ENCODE data around the gene CCHCR1.

Gene CCHCR1

DNA sequence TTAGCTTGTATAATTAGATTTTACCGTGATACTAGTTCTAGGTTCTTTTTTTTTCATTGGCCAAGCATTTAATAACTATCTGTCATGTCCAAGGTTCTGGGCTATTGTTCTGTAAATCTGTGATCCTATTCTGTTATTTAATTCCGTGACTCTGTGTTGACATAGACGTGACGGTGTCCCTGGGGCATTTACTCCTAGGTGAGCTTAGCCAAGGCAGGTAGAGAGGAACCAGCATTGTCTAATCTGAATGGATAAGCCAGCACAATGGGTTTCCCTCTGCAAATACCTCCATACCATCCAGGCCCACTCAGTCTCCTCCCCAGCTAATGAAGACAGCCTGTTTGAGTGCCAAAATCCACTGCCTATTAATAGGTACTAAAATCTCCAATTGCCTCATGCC lies 28.5 kb downstream of the CCHCR1 start:
- no peak for DNase-seq (ENCODE audit: low read depth)

DNA sequence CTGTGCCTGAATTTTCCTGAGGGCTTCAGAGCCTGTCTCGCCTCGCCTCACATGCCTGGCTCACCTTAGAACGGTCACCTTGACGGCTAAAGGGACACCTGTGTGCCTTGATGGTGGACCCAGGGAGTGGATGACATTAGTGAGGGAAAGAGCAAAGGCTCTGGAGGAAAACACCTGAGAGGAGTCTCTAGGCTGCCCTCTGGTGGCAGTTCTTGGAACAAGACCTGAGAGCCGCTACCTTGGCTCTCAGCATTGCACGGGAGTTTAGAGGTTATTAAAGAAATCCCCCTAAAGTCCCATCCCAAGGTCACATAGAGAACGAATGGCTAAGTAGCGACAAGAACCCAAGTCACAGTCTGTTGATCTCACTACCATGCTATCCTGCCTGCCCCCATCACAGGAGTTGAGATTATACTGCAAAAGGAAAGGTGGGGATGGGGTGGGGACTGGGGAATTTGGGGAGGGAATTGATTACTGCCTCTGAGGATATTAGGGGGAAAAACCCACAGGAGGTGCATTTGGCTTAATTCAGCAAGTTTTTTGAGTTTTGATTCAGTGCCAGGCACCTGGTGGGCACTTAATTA lies 29.4 kb downstream of the CCHCR1 start:
- peak; percentile 62 for DNase-seq (ENCODE audit: low read depth)

DNA sequence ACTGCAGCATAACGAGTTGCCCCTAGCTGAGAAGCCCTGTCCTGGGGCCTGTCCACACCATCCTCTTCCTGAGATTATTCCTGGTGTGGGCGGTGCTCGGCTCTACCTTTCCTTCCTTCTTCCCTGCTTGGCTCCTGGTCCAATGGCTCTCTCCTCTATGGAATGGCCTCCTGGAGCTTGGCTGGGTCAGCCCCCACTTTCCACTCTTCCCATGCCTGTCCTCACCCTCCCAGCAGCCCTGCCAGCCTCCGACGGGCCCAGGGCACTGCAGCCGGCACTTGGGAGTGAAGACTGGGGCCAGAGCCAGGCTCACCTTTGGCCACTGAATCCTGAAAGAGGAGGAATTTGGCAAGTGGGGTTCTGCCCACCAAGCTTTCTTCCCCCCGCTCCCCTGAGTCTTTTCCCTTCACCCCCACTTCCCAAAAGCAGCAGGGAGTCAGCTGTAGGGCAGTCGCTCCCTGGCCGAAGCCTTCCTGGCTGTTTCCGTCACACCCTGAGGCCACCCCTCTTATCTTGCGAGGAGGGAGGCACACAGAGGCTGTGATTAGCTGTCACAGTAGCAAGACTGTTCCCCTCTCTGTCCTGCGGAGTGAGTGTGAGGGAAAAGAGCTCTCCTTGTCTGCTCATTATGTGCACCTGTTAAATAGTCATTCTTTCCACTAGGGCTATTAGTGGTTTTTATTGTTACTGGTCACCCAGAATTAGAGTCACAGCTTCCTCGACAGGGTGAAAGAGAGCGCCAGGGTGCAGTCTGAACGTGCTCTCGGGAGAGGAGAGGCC lies 31.0 kb downstream of the CCHCR1 start:
- DNase-seq (ENCODE audit: low read depth): no peak

DNA sequence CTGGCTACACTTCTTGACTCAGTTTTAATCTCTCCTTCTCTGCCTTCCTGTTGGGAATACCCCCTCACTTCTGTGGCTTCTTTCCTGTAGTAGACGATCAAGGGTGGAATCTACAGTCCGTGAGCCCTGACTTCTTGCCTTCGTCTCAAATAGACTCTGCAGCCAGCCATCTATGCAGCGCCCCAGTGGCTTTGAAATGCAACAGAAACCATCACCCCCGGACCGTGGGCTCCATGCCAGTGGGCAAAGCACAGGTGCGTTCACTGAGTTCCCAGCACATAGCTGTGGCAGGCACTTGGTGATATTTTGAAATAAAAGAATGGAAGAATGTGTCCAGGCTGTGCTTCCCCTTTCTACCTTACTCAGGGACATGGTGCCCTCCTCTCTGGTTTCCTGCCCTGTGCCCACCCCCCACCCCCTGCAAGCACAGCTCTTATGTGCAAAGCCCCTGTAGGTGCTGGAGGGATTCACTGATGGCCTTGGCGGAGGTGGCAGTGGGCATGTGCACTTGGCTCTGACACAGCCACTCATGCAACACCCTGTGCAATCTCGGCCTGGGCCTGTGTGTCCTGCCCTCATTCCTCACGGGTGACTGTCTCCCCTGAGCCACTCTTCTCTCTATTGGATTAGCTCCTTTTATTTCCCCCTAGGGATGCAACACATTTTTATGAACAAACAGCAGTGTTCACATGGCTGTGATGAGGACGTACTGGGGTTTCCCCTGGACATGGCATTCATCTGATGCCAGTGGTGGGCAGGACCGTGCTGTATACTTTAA lies 31.8 kb downstream of the CCHCR1 start:
- DNase-seq (ENCODE audit: low read depth): no peak

DNA sequence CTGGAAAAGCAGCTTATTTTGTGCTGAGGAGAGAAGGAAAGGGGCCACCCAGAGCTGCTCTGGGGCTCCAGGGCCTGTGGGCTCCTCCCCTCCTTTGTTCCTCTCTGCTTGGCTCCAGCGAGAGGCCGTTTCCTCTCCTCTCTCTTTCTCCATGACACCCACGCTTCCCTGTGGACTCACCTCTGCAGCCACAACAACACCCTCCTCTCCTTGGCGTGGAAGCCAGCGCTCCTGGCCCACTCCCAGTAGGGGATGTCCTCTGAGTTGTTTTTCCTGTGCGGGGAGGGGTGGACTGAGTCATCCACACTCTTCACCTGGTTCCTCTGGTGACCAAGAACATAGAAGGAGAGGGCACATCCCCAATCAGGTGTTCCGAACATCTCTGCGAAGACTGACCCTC lies 32.4 kb downstream of the CCHCR1 start:
- DNase-seq (ENCODE audit: low read depth): no peak

DNA sequence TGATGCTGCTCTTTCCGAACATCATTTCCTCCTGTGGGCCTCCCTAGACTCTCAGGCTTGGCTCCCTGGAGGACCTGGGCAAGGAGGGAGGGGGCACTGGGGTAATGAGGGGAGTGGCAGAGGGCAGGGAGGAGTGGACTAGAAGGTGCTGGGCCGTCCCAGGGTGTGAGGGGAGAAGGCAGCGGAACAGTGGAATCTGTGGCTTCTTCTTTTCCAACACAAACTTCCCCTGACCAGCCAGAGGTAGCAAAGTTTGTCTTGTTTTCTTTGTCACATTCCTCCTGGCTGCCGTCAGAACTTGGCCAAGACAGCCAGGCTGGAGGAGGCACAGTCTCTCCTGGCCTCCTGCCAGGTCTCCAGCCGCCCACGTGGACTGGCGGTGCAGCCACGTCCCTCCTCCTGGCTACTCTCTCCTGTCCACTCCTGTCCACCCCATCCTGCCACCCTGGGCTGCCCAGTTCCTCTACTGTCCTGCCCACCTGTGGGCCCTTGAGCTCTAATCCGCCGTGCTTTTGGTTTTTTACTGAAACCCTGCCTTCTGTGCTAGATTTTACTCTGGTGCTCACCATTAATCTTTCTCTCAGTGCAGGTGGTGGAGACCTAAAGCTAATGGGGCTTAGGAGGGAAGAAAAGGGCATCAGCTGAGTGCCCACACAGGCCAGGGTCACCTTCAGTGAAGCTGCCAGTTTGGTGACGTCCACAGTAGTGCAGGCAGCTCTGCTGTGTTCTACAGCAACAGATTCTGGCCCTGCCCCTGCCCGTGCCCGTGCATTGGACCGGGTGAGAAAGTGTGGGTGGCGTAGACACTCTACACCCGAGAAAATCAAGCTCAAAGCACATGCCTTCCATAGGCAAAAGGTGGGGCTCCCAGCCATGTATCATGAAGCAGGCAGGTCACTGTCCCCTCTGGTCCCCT lies 34.6 kb downstream of the CCHCR1 start:
- no peak for DNase-seq (ENCODE audit: low read depth)

DNA sequence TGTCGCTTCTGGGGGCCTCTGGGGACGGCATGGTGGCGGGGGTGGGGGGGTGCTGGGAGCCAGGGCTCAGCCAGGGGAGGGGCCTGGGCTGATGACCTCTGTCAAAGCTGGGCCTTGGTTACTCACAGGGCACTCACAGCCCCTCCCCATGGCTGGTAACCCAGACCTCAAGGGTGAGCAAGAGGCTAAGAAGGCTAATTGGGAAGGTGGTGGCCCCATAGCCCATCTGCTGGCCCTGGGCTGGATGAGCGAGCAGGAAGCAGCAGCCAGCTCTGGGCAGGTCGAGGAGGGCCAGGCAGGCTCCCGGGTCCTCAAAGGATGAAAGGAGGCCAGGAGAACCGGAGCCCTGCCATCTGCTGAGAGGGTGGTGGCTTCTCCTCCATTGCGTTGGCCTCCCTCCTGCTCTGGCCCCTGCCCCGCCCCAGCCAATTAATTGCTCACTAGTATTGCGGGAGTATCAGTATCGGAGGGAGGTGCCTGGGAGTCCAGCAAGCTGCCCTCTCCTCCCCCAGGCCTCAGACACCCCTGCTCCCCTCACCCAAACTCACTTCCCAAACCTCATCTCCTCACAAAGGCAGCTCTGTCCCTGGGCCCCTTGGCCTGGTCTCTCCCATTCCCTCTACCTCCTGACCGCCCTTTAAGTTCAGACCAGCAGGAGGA lies 36.3 kb downstream of the CCHCR1 start:
- DNase-seq (ENCODE audit: low read depth): no peak

DNA sequence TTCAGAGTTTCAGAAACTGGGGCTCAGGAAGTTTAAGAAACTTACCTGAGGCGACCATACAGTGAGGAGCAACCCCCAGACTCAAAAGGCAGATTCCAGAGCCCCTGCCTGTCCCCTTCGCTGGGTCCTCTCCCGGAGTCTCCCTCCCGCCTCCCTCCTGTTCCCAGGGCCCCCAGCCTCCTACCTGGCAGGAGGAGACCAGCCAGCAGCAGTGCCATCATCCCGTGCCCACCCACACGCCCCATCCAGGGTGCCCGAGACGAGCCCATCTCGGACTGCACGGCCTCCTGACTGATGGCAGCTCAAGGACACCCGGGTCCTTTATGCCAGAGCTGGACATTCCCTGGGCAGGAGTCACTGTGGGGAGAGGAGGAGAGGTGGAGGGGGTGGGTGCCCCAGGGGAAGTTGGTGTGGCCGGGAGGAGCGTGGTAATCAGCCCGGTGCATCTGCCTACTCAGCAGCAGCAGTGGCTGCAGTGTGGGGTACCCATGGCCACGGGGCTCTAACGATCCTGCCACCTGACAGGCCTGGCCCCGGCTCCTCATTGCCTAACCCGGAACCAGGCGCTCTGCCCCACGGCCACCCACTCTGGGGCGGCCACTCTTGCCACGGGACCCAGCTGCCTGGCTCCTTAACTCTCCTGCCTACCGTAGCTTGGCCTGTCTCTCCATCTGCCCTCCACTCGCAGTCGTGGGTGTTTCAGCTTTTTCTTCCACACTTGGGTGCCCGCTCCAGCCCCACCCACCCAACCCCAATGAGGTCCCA lies 37.3 kb downstream of the CCHCR1 start, which contains the start of gene CDSN:
CDSN (minus strand) TSS at position 296 of the 765 bp plus-strand sequence; CDS start at position 269, 27 bp downstream.
- DNase-seq (ENCODE audit: low read depth): no peak

DNA sequence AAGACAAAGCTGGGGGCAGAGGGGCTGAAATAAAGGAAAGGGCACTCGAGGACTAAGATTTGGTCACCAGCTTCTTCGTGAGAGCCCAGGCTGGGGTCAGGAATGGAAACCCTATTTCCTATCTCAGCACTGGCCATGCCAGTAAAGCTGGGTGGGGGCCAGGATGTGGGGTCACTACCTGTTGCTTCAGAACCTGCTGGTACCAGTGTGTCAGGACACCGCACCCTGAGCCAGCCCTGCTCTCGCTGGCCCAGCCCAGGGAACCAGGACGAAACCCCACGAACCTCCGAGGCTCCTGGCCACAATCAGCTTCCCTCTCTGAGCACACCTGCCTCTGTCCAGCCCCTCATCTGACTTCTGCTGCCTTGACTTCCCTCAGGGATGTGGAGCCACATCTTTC lies 39.4 kb downstream of the CCHCR1 start:
- no peak for DNase-seq (ENCODE audit: low read depth)

DNA sequence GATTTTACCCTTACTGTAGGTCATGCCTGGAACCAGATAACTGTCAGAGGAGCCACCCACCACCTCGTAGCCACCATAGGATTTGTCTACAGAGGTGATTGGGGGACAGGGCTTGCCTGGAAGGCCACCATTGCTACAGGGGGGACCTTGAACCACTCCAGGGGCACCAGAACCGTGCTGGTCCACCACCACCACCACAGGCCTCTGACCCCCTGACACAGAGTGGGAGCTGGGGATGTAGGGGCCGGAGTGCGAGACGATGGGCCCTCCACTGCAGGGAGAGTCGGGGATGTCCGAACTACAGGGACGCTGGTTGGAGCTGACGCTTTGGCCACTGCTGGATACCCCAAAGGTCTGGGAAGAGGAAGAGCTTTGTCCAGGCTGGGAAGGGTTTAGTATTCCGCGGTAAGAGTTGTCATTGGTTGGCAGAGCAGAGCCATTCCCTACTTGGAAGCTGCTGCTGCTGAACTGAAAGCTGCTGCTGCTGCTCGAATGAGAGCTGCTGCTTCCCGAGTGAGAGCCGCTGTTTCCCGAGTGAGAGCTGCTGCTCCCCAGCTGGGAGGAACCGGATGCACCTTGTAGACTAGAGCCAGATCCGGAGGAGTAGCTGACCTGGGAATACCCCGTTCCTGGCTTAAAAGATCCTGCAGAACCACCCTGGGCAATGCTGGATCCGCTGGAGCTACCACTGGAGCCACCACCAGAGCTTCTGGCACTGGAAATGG lies 40.8 kb downstream of the CCHCR1 start:
- no peak for DNase-seq (ENCODE audit: low read depth)

DNA sequence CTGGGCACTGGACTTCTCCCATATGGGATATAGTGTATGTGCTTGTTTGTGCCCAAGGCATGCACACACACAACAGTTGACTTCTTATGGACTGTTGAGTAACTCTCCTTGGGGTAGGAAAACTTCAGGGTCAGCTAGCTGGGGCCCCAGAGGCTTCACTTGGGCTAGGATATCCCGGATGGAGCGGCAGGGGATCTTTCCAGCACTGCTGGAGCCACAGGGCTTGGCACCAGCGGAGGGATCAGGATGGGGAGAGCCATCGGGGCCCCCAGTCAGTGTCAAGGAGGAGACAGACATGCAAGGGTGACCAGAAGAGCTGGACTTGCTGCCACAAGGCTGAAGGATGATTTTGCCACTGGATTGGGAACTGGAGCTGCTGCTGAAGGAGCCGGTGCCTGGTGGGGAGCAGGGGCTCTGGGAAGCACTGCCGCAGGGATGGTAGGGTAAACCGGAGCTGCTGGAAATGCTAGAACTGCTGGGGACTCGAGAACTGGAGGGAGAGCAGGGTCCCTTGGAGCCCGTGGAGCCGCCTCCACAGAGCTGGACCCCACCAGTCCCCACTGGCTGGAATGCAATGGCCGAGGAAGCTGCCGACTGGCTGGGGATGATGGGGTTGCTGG lies 41.6 kb downstream of the CCHCR1 start:
- no peak for DNase-seq (ENCODE audit: low read depth)

DNA sequence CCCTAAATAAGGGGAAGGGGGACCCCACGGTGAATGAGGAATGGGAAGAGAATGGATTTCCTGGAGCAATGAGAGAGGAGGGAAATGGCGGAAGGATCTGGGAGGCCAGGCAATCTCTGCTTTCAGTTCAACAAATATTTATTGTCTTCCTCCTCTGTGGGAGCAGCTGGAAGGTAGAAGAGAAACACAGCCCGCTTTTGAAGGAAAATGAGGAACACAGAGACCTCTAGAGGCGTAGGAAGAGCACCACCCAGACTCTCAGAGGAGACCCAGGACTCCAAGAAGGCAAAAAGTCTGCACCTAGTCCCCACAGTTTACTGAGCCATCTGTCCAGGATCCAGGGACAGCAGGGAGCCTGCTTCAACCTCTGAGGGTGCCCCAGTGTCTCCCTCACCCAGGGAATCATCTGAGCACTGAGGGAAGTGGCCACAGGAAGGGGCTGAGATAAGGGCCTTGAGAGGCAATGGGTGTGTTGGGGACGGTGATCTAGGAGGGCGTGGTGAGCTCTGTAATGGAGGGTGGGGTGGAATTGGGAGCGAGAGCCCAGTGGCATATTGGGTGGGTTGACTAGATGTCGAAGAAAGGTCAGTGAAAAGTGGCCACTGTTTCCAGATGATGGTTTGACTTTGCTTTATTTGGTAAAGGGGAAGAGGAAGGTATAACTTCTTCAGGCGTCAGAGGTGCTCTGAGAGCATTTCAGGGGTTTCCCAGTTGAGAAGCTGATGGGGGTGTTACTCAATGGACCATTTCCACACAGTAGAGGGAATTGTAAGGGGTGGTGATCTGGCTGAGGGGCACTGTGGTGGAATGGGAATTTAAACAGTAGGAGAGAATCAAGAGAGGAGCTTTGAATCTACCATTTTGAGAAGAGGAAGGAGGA lies 42.4 kb downstream of the CCHCR1 start:
- DNase-seq (ENCODE audit: low read depth): no peak

DNA sequence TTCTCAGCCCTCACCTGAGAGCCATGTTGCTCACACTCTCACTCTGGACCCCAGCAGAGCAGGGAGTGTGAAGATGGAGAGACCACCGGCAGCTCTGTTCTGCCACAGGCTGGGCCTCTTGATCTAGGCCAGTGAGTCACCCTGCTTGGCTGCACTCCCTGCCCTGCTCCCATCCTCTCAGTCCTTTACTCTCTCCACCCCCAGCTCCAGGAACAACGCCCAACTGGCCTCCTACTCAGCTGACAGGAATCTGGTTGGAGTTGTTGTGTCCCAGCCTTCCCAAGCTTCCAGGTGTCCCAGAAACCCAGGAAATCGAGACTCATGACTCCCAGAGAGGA lies 43.1 kb downstream of the CCHCR1 start, which contains the start of gene PSORS1C1:
PSORS1C1 (plus strand) TSS at position 260 of the 338 bp plus-strand sequence. CDS start 14,833 bp downstream, outside the sequence.
- DNase-seq (ENCODE audit: low read depth): no peak

DNA sequence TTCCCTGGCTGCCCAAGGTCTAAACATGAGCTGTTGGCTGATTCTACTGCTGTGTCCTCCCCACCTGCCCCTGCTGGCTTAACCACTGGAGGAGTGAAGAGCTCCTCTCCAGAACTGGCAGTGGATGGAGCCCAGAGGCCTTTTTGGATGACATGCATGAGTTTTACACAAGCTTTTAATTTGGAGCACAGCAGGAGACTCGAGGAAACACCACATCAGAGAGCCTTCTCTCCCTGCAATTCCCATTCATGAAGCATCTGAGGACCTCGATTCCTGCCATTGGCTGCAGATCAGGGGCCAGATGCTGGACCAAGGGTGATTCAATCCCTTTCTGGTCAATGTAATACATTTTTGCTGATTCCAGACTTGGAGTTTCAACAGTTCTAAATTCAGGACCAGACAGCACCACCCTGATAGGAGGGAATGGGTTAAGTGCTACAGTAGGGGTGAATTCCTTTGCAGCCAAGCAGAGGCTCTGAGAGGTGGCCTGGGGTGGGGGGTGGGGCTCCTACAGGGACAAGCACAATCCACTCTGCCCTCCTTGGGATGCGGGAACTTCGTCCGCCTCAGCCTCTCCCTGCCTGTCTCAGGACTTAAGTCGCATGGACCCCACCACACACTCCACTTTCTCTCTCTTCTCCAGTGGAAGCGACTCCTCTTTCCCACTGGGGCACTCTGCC lies 43.6 kb downstream of the CCHCR1 start:
- DNase-seq (ENCODE audit: low read depth): no peak

DNA sequence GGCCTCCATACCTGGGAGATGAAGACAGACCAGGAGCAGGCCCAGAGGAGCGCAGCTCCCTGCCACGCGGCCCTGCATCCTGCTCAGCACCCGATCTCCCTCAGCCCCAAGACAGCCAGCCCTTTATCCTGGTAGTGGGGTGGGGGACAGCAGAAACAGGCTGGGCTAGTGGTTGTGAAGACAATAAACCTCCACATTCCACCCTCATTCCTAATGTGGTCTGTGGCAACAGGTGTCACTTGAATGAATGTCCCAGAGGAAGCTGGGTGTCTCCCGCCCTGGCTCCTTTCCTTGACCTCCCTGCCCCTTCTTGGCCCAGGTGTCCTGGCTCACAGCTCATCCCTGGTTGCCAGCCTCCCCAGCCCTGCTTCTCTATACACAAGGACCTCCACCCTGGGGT lies 45.1 kb downstream of the CCHCR1 start, which contains the start of gene C6orf15:
C6orf15 (minus strand) TSS at position 98 of the 400 bp plus-strand sequence; CDS start at position 78, 20 bp downstream.
- DNase-seq (ENCODE audit: low read depth): no peak

DNA sequence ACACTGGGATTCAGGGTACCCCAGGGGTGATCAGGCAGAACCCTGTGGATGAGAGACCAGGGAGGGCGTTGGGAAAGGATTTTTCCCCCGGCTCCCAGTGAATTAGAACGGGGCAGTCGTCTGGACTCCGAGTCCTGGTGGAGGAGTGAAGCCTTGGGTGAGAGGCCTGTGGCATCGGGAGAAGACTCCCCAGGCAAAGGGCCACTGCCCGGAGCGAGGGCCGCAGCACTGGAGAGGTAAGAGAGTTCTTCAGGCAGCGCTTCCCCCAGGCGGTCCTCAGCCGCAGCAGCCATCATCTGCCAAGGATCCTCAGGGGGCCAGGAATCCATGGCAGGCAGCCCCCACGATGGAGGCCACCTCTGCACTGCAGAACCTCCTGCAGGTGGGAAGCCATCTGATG lies 45.9 kb downstream of the CCHCR1 start:
- DNase-seq (ENCODE audit: low read depth): no peak

DNA sequence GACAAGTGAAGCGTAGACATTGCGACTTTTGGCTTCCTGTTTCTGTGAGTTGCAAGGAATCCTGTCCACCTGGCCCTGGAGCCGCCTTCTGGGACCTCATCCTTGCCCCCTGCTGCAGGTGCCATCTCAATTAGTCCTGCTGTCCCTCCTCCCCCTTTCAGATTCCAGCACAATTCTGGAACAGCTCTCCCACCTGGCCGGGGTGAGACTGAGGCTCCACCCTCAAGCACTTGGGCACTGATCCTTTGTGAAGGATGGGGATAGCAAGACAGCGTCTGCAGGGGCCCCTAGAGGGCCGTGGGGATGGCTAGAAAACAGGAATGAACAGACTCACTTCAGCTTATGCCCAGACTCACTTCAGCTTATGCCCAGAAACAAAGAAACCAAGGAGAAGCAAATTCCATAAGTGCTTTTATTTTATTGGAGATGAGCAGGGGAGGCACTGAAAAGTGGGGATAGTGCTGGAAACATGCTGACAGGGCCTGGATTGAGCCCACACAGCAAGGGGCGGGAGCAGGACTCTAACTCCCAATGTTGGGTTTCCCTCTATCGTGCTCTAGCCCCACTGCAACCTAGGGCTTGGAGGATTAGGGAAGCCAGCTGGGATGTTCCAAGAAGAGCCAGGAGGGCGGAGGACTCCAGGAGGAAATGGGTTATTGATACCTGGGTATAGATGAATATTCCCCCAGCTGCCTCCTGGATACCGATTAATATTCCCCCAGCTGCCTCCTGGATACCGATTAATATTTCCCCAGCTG lies 46.6 kb downstream of the CCHCR1 start:
- DNase-seq (ENCODE audit: low read depth): no peak

Measured in T follicular helper cell (primary cell).